NOMO-1 treated with DMSO at 0.1 percent for 48 hours (cell line): ENCODE results near the gene FAM228B.
"Not testable (repeated sequence)": the region's sequence is repeated elsewhere in the genome, so short reads cannot be mapped to it uniquely, and the experiment has no call there.

Experiments
- DNase-seq: peaks from one replicate; lab custom pipeline; 2025; ENCODE audit not compliant: unreplicated experiment; lab: John Stamatoyannopoulos, UW

FAM228B gene

DNA sequence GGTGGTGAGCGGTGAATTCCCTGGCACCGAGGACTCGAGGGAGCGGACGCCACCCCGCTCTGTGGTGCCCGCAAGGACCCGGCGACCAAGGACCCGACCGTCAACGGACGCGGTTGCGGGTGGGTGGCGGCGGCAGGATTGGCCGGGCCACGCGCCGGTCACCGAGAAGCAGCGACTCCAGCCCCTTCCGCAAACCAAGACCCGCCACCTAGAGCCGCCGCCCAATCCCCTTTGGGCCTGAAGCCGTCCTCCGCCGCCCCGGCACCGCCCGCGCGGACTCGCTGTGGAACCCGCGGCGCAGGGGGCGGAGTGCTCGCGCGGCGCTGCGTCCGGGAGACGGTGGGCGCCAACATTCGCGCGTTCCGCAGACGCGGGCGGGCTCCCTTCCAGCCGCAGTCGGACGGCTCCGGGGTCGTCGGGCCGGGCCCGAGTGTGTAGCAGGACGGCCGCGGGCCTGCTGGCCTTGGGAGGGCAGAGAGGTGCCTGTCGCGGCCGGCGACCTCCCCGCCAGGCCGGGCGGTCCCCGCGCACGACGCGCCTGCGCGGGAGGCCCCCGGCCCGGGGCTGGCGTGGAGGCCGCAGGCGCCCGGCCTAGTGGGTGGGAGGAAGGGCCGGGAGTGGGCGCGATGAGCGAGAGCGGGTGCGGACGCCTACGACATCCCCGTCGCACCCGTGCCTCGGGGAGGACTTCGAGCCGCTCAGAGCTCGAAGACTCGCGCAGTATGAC is at the start of gene FAM228B, which contains the start of gene PFN4:
TSS of gene FAM228B (plus strand) at position 275 of the 727 bp plus-strand sequence. CDS start 893 bp downstream, outside the sequence.
TSS of gene PFN4 (minus strand) at position 140 of the 727 bp plus-strand sequence. CDS start 799 bp downstream, outside the sequence.
- DNase-seq, result peak; percentile 89

GRCh38 chr2:24073816-24074215 is 49.5 kb upstream of the FAM228B start:
- no peak for DNase-seq

DNA sequence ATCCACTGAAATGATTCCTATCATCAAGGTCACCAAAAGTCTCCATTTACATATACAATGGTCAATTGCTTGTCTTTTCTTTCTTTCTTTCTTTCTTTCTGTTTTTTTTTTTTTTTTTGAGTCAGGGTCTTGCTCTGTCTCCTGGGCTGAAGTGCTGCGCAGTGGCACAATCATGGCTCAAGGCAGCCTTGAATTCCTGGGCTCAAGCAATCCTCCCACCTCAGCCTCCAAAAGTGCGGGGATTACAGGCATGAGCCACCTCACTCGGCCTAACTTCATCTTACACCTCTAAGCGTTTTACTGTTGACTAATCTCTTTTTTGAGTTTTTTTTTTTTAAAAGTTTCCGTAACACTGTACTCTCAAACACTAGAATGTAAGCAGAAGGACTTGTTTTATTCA is 48.0 kb upstream of the FAM228B start:
- no peak for DNase-seq

DNA sequence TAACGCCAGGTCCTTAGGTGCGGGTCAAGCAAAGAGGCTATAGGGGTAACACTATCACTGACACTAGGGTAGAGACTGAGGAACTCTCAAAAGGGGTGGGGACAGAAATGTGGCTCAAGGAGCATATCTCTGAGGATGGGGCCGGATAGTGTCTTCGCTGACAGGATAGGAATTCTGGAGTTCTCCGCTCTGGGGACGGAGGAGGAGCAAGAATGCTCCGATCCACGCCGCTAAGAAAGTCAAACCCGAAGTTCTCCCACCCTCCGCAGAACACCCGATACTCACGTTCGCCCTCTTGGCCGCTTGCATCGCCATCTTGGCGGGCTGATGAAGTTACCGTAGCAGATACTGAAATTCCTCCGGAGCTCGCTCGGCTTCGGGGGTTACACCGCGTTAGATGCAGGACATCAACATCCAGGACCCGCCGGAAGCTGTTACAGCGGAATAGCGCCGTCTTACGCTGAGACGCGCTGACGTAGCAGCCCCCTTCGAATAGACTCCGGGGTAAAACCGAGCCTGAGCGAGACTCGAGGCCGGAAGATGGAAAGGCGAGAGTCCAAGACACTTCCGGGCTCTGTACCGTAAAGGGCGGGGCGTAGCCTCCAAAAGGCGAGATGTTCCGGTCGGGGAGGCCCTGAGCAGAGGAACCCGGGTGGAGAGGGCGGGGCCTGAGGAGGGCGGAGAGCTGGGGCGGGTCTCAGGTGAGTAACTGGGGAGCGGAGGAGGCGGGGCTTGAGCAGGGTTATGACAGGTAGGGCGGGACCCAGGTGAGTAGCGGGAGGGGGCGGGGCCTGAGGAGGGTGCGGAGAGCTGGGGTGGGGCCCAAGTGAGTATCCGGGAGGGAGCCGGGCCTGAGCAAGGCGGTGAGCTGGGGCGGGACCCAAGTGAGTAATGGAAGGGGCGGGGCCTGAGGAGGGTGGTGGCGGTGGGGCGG is 47.1 kb upstream of the FAM228B start, which contains the start of gene SF3B6:
TSS of gene SF3B6 (minus strand) at position 412 of the 934 bp plus-strand sequence. CDS start at position 315, 97 bp downstream.
- peak; percentile 99 for DNase-seq

- DNase-seq, result peak; percentile 61
Measured at GRCh38 chr2:24076849-24077534, 46.3 kb upstream of the FAM228B start.

DNA sequence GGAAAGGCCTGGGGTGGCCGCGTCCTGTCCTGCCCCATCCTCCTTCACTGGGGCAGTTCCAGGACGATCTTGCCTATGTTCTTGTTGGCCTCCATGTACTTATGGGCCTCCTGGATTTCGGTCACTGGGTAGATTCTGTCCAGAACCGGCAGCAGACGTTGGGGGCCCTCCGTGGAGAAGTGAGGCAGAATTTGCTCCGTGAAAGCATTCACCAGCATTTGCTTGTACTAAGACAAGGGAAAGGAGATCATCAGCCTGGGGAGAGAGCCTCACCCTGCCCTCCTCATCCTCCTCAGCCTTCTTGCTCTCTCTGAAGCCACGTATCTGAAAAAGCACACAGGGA is 45.8 kb upstream of the FAM228B start:
- DNase-seq, result no peak

GRCh38 chr2:24077879-24078278 is 45.4 kb upstream of the FAM228B start:
- no peak for DNase-seq

DNA sequence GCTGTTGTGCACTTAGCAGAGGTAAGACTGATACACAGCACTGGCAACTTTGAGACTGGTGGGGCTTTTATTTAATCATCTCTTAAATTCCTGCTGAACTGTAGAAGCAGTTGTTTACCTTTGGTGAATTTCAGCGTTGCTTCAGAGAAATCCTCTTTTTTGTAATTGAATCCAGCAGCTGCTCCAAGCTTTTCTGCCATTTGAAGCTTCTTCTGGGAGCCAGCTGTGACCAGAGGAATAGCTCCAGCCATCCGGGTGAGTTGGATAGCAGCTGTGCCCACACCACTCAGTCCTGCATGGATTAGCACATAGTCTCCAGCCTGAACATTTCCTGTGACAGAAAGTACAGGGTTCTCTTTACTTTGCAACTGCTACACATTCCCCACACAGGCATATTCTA is 42.6 kb upstream of the FAM228B start:
- no peak for DNase-seq

DNA sequence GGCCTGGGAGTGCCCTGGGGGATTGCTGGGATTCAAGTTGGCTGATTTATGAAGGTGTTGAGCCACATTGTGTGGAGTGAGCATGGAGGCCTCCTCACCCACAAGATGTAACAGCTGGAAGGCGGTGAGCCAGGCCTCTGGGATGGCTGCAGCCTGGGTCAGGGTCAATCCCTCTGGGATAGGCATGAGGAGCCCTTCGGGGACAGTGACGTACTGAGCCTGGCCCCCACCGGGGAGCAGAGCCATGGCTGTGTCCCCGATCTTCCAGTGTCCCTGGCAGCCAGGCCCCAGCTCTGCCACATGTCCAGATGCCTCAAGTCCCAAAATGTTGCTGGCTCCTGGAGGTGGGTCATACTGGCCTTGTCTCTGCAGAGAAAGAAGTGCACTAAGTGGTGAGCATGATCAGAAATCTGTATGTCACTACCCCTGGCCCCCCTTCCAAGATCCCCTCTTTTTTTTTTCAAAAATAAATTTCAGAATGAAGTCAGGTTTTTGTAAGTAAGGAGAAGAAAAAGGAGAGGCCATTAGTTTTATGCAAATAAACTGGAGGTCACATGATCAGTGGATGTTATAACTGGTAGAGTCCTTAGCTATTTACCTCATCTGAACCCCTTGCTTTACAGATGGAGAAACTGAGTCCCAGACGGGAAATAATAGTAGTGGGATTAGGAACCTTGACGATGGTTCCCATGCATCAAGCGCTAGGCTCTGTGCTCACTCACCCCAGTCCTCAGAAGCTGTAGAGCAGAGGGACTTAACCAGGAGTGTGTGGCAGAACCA is 40.3 kb upstream of the FAM228B start:
- DNase-seq, result no peak

DNA sequence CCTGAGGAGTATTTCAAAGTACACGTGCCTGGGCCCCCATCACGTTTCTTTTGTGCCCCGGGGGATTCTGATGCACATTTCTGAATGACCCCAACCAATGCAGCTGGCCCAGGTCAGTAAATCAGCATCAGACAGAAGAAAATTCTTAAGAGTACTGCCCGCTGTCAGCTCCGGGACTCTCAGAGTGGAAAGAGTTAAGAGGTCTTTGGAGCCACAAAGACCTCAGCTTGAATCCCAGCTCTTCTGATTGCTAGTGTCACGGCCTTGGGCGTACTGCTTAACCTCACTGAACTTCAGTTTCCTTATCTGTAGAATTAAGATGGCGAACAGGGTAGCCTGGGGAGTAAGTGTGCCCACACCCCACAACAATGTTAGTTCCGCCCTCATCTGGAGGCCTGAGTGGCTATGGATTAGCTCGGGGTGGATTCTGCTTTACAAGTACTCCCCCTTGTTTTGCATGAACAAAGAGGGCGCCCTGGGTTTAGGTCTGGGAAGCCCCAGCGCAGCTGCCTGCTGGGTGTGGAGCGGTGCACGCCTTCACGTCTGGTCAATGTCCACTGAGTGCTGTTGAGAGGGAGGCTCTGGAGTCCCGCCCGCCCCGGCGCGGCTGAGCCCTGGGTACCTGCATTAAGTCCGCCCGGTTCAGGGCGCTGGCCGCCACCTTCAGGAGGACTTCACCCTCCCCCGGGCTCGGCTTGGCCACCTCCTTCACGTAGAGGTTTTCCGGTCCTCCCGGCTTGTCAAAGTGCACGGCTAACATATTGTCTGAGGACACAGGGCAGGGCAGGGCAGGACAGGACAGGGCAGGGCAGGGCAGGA is 39.5 kb upstream of the FAM228B start:
- DNase-seq, result no peak

DNA sequence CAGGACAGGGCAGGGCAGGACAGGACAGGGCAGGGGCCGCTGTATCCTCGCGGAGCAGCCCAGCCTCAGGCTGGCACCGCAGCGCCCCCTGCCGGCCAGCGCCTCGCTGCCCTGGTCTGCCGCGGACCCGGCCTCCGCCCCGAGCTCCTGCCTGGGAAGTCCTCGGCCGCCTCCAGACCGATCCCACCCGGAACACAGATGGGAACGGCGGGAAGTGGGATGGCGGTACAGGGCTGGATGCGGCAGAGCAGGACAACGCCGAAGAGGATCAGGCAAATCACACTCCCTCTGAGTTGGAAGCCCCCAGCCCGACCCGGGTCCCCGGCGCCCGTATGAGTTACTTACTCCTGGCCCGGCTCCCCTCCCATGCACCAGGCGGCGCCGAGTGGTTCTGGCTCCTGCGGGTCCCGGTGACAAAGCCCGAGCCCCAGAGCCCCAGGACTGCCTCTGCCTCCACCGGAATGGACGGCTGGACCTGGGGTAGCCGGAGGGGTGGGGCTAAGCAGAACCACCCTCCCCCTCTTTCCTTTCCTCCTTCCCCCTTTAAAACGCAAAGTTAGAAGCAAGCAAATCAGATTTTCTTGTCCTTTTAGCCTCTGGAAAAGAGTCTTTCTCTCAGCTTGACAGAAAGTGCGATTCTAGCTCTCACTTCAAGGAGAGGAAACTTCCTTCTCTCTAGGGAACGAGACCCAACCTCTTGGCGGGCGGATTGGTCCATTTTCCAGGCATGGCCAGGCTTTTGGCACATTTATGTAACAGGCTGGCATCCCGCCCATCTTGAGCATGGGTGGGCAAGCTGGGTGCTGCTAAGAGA is 38.7 kb upstream of the FAM228B start, which contains the start of gene TP53I3:
TSS of gene TP53I3 (minus strand) at position 449 of the 814 bp plus-strand sequence. CDS start 508 bp downstream, outside the sequence.
- DNase-seq, result peak; percentile 16

DNA sequence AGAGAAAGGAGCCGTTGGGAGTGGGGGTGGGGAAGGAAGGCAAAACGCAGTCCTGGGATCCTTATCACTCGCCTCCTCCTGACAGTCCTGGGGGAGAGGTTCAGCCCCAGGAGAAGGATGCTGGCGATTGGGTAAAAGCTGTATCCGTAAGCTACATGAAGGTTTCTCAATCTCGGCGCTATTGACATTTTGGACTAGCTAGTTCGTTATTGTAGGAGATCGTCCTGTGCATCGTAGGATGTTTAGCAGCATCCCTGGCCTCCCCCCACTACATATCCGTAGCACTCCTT is 38.1 kb upstream of the FAM228B start:
- DNase-seq, result no peak

GRCh38 chr2:24086241-24086640 is 37.0 kb upstream of the FAM228B start:
- no peak for DNase-seq

DNA sequence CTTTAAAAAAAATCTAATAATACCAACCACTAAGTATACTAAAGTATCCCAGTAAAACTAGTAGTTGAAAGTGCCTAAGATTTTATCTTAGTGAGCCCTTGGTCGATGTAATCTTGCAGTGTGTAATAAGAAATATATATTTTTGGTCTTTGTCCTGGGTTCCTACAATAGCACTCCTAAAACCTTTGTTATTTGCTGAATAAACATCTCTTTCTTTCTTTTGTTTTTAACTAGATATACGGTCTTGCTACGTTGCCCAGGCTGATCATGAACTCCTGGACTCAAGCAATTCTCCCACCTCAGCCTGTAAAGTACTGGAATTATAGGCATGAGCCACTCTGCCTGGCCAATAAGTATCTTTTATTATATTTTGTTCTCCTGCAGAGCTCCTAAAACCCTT is 36.2 kb upstream of the FAM228B start:
- DNase-seq, result no peak

DNA sequence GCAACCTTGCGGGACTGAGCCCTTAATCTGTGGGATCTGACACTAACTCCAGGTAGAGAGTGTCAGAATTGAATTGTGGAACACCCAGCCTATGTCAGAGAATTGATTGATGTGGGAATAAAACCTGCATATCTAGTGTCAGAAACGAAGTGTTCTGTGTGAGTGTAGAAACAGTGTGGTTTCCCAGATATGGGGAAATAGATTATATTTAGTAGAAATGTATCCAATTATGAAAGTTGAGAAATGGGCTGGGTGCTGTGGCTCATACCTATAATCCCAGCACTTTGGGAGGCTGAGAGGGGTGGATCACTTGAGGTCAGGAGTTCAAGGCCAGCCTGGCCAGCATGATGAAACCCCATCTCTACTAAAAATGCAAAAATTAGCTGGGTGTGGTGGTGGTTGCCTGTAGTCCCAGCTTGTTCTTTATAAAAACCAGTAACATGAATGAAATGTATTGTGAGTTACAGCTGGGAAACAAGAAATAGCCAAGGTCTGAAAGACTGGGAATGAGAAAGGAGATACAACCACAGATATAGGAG is 34.4 kb upstream of the FAM228B start:
- peak; percentile 77 for DNase-seq

GRCh38 chr2:24093270-24093669 is 30.0 kb upstream of the FAM228B start:
- DNase-seq, result not testable (repeated sequence)

GRCh38 chr2:24095171-24095677 is 28.0 kb upstream of the FAM228B start:
- not testable (repeated sequence) for DNase-seq

- not testable (repeated sequence) for DNase-seq
Measured at GRCh38 chr2:24100732-24101131, 22.5 kb upstream of the FAM228B start.
